ENCODE measurements around the gene CDK13.

CDK13 gene

GRCh38 chr7:39948956-39949928 lies 814 bp upstream of the CDK13 start:
- DNase-seq (ENCODE audit: low read depth): peak; percentile 100

- DNase-seq (ENCODE audit: low read depth): peak; percentile 48
Measured at GRCh38 chr7:39950473-39951225, 593 bp downstream of the CDK13 start.

- DNase-seq (ENCODE audit: low read depth): peak; percentile 53
Measured at GRCh38 chr7:39951226-39952194, 1.5 kb downstream of the CDK13 start.

GRCh38 chr7:39952374-39952773 lies 2.3 kb downstream of the CDK13 start:
- DNase-seq (ENCODE audit: low read depth): peak; percentile 41

GRCh38 chr7:39952803-39953202 lies 2.7 kb downstream of the CDK13 start:
- DNase-seq (ENCODE audit: low read depth): no peak

GRCh38 chr7:39954694-39955093 lies 4.6 kb downstream of the CDK13 start:
- no peak for DNase-seq (ENCODE audit: low read depth)

- no peak for DNase-seq (ENCODE audit: low read depth)
Measured at GRCh38 chr7:39958038-39958437, 8.0 kb downstream of the CDK13 start.

- no peak for DNase-seq (ENCODE audit: low read depth)
Measured at GRCh38 chr7:39967406-39968161, 17.5 kb downstream of the CDK13 start.

GRCh38 chr7:39969431-39969830 lies 19.4 kb downstream of the CDK13 start:
- DNase-seq (ENCODE audit: low read depth): no peak

- no peak for DNase-seq (ENCODE audit: low read depth)
Measured at GRCh38 chr7:39971924-39972323, 21.9 kb downstream of the CDK13 start.

GRCh38 chr7:39973801-39974200 lies 23.7 kb downstream of the CDK13 start:
- no peak for DNase-seq (ENCODE audit: low read depth)

GRCh38 chr7:39978230-39978934 lies 28.3 kb downstream of the CDK13 start:
- DNase-seq (ENCODE audit: low read depth): no peak

GRCh38 chr7:39979406-39980073 lies 29.5 kb downstream of the CDK13 start:
- DNase-seq (ENCODE audit: low read depth): no peak

- no peak for DNase-seq (ENCODE audit: low read depth)
Measured at GRCh38 chr7:39985398-39985918, 35.4 kb downstream of the CDK13 start.

- DNase-seq (ENCODE audit: low read depth): no peak
Measured at GRCh38 chr7:39987641-39988347, 37.7 kb downstream of the CDK13 start.

- DNase-seq (ENCODE audit: low read depth): no peak
Measured at GRCh38 chr7:40000734-40001315, 50.8 kb downstream of the CDK13 start.

GRCh38 chr7:40001649-40002048 lies 51.6 kb downstream of the CDK13 start:
- no peak for DNase-seq (ENCODE audit: low read depth)

- no peak for DNase-seq (ENCODE audit: low read depth)
Measured at GRCh38 chr7:40003597-40003996, 53.5 kb downstream of the CDK13 start.
